ENCODE results near the gene ZNF189.

The ZNF189 gene

GRCh38 chr9:101455656-101456240 is 57.1 kb downstream of the ZNF189 start:
- DNase-seq = no peak

GRCh38 chr9:101457003-101457402 is 58.4 kb downstream of the ZNF189 start:
- DNase-seq = no peak

GRCh38 chr9:101458963-101459631 is 60.4 kb downstream of the ZNF189 start:
- DNase-seq = peak; percentile 58

All from NCI-H2029 (cell line).